ENCODE data around the gene PUS1. TPM values are rescaled to one million over a fixed set of nuclear protein-coding genes. Genes with fewer than 3 reads are reported as not detected.

Gene PUS1
- total and polyA plus RNA-seq, 10 of the 15 experiments (the other 5 are each of a cell fraction or from before 2014, with no cell fraction given) = 1.3 to 74.2 (median 25.4) TPM

- no peak for FAIRE-seq
- H4K20me1 ChIP-seq (ENCODE audit: control insufficient read depth, insufficient read depth) = no peaks in the 10 kb centered on the region
- H3K9me3 ChIP-seq (replicated peaks; ENCODE audit: control insufficient read depth, insufficient read depth, low read length) = no peaks in the 10 kb centered on the region
- ChIA-PET SMC1A (ENCODE audit: uncharacterized antibody, unreplicated experiment) (no interaction called here), RAD21 (ENCODE audit: unreplicated experiment) (no interaction called here), CTCF (no interaction called here), POLR2A (no interaction called here)
- H3K4me2 ChIP-seq (ENCODE audit: control insufficient read depth, insufficient read depth) = no peak overlapping the region
- no peaks in the 10 kb centered on the region for H3K27me3 ChIP-seq (replicated peaks in 1 of 2; ENCODE audit: control insufficient read depth in 2 of 2, insufficient read depth in 2 of 2, low read length in 1 of 2)
- in situ Hi-C loops (cut with MboI) = no loop called here
- ATAC-seq = no peak
- 87% methylated on average over 14 of the region's 14 CpGs for WGBS (ENCODE audit: insufficient coverage, insufficient replicate concordance, low lambda C conversion rate, missing lambda C conversion rate)
- no TSS peak for BruUV-seq (replicated peaks)
- H3K4me1 ChIP-seq (ENCODE audit: control insufficient read depth, insufficient read depth, low read length) = peaks cover 21% of the 10 kb centered on the region
- H3K9ac ChIP-seq (ENCODE audit: control insufficient read depth, insufficient read depth, low read length) = no peak overlapping the region
- no peak overlapping the region for H2AFZ ChIP-seq (ENCODE audit: control insufficient read depth, low read depth, low read length)
- no peak for DNase-seq (ENCODE audit: low read depth, low spot score)
- H3K36me3 ChIP-seq (ENCODE audit: control insufficient read depth in 2 of 2, insufficient read depth in 2 of 2, low read length in 1 of 2) = no peaks in the 10 kb centered on the region; a peak in 2 of 4 replicates
- H3K4me3 ChIP-seq = no peak overlapping the region
- H3K79me2 ChIP-seq (ENCODE audit: control insufficient read depth, insufficient read depth, low read length) = no peaks in the 10 kb centered on the region
- intact Hi-C loops (cut with micrococcal nuclease; ENCODE audit: unreplicated experiment) = no loop called here
- H3K27ac ChIP-seq (ENCODE audit: control insufficient read depth, insufficient read depth) = no peak overlapping the region
- no peak for TF ChIP-seq MTA3 (IDR thresholded peaks at IDR 0.05; ENCODE audit: borderline replicate concordance, low read length)
- TF ChIP-seq ZNF207 (IDR thresholded peaks at IDR 0.05; ENCODE audit: borderline replicate concordance) = no peak
- no peak for TF ChIP-seq STAT1 (conservative IDR thresholded peaks at IDR 0.05)
- no peak for TF ChIP-seq ZBED1 (IDR thresholded peaks at IDR 0.05; ENCODE audit: borderline replicate concordance)
- no peak for TF ChIP-seq BRCA1 (IDR thresholded peaks at IDR 0.05; ENCODE audit: low read depth, low read length)
- no peak for TF ChIP-seq SUPT20H (IDR thresholded peaks at IDR 0.05; ENCODE audit: borderline replicate concordance, control insufficient read depth, low read depth, low read length)
- TF ChIP-seq, protein P1, sequence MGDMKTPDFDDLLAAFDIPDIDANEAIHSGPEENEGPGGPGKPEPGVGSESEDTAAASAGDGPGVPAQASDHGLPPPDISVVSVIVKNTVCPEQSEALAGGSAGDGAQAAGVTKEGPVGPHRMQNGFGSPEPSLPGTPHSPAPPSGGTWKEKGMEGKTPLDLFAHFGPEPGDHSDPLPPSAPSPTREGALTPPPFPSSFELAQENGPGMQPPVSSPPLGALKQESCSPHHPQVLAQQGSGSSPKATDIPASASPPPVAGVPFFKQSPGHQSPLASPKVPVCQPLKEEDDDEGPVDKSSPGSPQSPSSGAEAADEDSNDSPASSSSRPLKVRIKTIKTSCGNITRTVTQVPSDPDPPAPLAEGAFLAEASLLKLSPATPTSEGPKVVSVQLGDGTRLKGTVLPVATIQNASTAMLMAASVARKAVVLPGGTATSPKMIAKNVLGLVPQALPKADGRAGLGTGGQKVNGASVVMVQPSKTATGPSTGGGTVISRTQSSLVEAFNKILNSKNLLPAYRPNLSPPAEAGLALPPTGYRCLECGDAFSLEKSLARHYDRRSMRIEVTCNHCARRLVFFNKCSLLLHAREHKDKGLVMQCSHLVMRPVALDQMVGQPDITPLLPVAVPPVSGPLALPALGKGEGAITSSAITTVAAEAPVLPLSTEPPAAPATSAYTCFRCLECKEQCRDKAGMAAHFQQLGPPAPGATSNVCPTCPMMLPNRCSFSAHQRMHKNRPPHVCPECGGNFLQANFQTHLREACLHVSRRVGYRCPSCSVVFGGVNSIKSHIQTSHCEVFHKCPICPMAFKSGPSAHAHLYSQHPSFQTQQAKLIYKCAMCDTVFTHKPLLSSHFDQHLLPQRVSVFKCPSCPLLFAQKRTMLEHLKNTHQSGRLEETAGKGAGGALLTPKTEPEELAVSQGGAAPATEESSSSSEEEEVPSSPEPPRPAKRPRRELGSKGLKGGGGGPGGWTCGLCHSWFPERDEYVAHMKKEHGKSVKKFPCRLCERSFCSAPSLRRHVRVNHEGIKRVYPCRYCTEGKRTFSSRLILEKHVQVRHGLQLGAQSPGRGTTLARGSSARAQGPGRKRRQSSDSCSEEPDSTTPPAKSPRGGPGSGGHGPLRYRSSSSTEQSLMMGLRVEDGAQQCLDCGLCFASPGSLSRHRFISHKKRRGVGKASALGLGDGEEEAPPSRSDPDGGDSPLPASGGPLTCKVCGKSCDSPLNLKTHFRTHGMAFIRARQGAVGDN (IDR thresholded peaks at IDR 0.05) = no peak
- no peak for TF ChIP-seq ZBTB40 (IDR thresholded peaks at IDR 0.05; ENCODE audit: borderline replicate concordance)
- TF ChIP-seq RBBP5 (conservative IDR thresholded peaks at IDR 0.05) = no peak
- TF ChIP-seq, protein P2, sequence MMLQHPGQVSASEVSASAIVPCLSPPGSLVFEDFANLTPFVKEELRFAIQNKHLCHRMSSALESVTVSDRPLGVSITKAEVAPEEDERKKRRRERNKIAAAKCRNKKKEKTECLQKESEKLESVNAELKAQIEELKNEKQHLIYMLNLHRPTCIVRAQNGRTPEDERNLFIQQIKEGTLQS (IDR thresholded peaks at IDR 0.05; ENCODE audit: borderline replicate concordance, extremely low read depth, low read depth, low read length) = no peak
- no peak for TF ChIP-seq NR2F1 (conservative IDR thresholded peaks at IDR 0.05)
- no peak for TF ChIP-seq NR2C2 (IDR thresholded peaks at IDR 0.05; ENCODE audit: borderline replicate concordance, control insufficient read depth, insufficient read length, low read depth)
- no peak for TF ChIP-seq TBL1XR1 (IDR thresholded peaks at IDR 0.05; ENCODE audit: low read depth, low read length)
- TF ChIP-seq, protein P3, sequence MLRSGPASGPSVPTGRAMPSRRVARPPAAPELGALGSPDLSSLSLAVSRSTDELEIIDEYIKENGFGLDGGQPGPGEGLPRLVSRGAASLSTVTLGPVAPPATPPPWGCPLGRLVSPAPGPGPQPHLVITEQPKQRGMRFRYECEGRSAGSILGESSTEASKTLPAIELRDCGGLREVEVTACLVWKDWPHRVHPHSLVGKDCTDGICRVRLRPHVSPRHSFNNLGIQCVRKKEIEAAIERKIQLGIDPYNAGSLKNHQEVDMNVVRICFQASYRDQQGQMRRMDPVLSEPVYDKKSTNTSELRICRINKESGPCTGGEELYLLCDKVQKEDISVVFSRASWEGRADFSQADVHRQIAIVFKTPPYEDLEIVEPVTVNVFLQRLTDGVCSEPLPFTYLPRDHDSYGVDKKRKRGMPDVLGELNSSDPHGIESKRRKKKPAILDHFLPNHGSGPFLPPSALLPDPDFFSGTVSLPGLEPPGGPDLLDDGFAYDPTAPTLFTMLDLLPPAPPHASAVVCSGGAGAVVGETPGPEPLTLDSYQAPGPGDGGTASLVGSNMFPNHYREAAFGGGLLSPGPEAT (IDR thresholded peaks at IDR 0.05; ENCODE audit: low read depth) = no peak
- no peak for TF ChIP-seq CBFB (IDR thresholded peaks at IDR 0.05; ENCODE audit: low read depth)
- no peak for TF ChIP-seq HDAC6 (IDR thresholded peaks at IDR 0.05; ENCODE audit: unreplicated experiment)
Measured at GRCh38 chr12:131920157-131920508, 8.9 kb upstream of the PUS1 start.

All from GM12878 (cell line).